Body of pancreas (tissue), 4 donors: ENCODE results near the gene DUSP28. TPM values are rescaled to one million over a fixed set of nuclear protein-coding genes. Genes with fewer than 3 reads are reported as not detected.

Source experiments
- ATAC-seq: fragments of 150-250 bp; one replicate; pipeline ENCODE4 v1.9.1; 2016
- DNase-seq, 4 donors: peaks; one replicate each; pipeline ENCODE4 v3.0.0-alpha.2; 2019
- H3K27ac ChIP-seq, 4 donors: fragments of 200-600 bp; sonication (generic); 1 replicate in 3 of 4; 2 replicates in 1 of 4; pipeline versions ENCODE4 v1.5.1 to v1.6.1; 2016 to 2019; ENCODE audit warnings: mild to moderate bottlenecking in 1 of 4, mixed read lengths in 1 of 4, moderate library complexity in 1 of 4
- H3K27me3 ChIP-seq, 2 donors: fragments of 200-600 bp; sonication (generic); one replicate each; pipeline ENCODE4 v1.6.0; 2016; ENCODE audit warnings: mild to moderate bottlenecking in 1 of 2
- H3K36me3 ChIP-seq, 2 donors: fragments of 200-600 bp; sonication (generic); replicated peaks in 1 of 2; 2 replicates each; pipeline ENCODE4 v1.5.1; 2016; ENCODE audit warnings: low read depth in 2 of 2; ENCODE audit not compliant: insufficient read depth in 1 of 2
- H3K4me1 ChIP-seq: fragments of 200-600 bp; sonication (generic); one replicate; pipeline ENCODE4 v1.6.0; 2016
- H3K4me3 ChIP-seq, 2 donors: fragments of 200-600 bp; sonication (generic); 1 replicate in 1 of 2; 2 replicates in 1 of 2; pipeline ENCODE4 v1.5.1; 2016 to 2019
- H3K9me3 ChIP-seq, 3 donors: fragments of 200-600 bp; sonication (generic); 1 replicate in 2 of 3; 2 replicates in 1 of 3; pipeline ENCODE4 v1.5.1; 2016
- POLR2A ChIP-seq, 3 donors: fragments of 450-650 bp; IDR thresholded peaks; one replicate each; pipeline ENCODE4 v1.6.1; 2016; ENCODE audit warnings: antibody characterized with exemption in 3 of 3, mild to moderate bottlenecking in 2 of 3
- WGBS, 2 donors: methylation state at CpG; one replicate each; pipeline ENCODE4 v1.1.5; 2017; 5-methylcytosine and 5-hydroxymethylcytosine counted together
- intact Hi-C: fragments of 100-400 bp; cut with DNase I; formaldehyde crosslinking; loops from one replicate; pipeline ENCODE4 v1.15.1; 2023
- total RNA-seq, 2 donors: library from RNA; depleted of rRNA; stranded (reverse); fragments of >200 nt; gene quantifications; one replicate each; pipeline ENCODE4 v1.1.0, GENCODE V29; 2016
- TF ChIP-seq, protein P1 (sequence below), 7 experiments: fragments of 450-650 bp in 4 of 7; fragments of 200-600 bp in 3 of 7; sonication (generic) in 3 of 7; IDR thresholded peaks; one replicate each; pipeline ENCODE4 v1.5.1; 2016 to 2019; ENCODE audit warnings: antibody characterized with exemption in 7 of 7

Gene DUSP28
- total RNA-seq, 2 donors from 2014 or later: 4.7 to 6.6 TPM

DNA sequence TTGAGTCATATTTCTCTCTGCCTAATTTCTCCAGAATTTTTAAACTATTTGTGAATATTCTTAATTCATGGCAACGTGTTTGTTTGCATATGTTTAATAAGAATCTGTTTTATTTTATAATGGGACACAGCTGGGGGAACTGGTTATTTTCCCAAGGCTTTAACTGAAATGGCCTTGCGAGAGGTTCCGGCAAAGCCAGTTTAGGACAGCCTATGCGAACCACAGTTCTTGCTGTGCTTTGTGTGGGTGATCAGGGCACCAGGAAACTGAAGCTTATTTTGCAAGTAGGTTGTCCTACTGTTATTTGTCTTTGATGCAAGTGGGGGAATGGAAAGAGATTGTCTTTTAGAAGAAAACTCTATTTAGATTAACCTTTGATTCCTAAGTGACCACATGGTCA is 8.9 kb upstream of the DUSP28 start:
- WGBS, 2 donors: 40 to 44% methylated on average over 4 of the region's 4 CpGs
- DNase-seq (peak; percentile 49 to 77 (median 59)), ATAC-seq (peak; percentile 90)
- TF ChIP-seq, protein P1, sequence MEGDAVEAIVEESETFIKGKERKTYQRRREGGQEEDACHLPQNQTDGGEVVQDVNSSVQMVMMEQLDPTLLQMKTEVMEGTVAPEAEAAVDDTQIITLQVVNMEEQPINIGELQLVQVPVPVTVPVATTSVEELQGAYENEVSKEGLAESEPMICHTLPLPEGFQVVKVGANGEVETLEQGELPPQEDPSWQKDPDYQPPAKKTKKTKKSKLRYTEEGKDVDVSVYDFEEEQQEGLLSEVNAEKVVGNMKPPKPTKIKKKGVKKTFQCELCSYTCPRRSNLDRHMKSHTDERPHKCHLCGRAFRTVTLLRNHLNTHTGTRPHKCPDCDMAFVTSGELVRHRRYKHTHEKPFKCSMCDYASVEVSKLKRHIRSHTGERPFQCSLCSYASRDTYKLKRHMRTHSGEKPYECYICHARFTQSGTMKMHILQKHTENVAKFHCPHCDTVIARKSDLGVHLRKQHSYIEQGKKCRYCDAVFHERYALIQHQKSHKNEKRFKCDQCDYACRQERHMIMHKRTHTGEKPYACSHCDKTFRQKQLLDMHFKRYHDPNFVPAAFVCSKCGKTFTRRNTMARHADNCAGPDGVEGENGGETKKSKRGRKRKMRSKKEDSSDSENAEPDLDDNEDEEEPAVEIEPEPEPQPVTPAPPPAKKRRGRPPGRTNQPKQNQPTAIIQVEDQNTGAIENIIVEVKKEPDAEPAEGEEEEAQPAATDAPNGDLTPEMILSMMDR (IDR thresholded peaks at IDR 0.05): no peak
- TF ChIP-seq POLR2A (IDR thresholded peaks at IDR 0.05): peak in 2 of 3 donors; percentile 13 to 27
- H3K9me3 ChIP-seq: no peaks in the 10 kb centered on the region
- peaks cover 18% of the 10 kb centered on the region for H3K4me1 ChIP-seq
- no peak overlapping the region for H3K4me3 ChIP-seq
- intact Hi-C loops: no loop called here
- peak overlapping the region in 3 of 4 donors; percentile 33 to 82 (median 73) for H3K27ac ChIP-seq
- H3K36me3 ChIP-seq: no peaks in the 10 kb centered on the region
- no peaks in the 10 kb centered on the region for H3K27me3 ChIP-seq

GRCh38 chr2:240551811-240552210 is 8.3 kb upstream of the DUSP28 start:
- Histone ChIP-seq H3K4me1 (peaks cover 18% of the 10 kb centered on the region), H3K27ac (peak overlapping the region in 3 of 4 donors; percentile 33 to 82 (median 73)), H3K4me3 (no peak overlapping the region), H3K9me3 (no peaks in the 10 kb centered on the region), H3K36me3 (no peaks in the 10 kb centered on the region), H3K27me3 (no peaks in the 10 kb centered on the region)
- WGBS, 2 donors: 0 to 45% methylated on average over 1 of the region's 1 CpG
- DNase-seq (no peak), ATAC-seq (no peak)
- TF ChIP-seq POLR2A (IDR thresholded peaks at IDR 0.05): no peak
- TF ChIP-seq, protein P1 (IDR thresholded peaks at IDR 0.05): no peak
- intact Hi-C loops: no loop called here

GRCh38 chr2:240553956-240554480 is 6.1 kb upstream of the DUSP28 start:
- H3K4me3 ChIP-seq: no peak overlapping the region
- WGBS, 2 donors: 89 to 94% methylated on average over 7 of the region's 7 CpGs
- no peaks in the 10 kb centered on the region for H3K36me3 ChIP-seq
- no peak for TF ChIP-seq POLR2A (IDR thresholded peaks at IDR 0.05)
- TF ChIP-seq, protein P1 (IDR thresholded peaks at IDR 0.05): no peak
- H3K27ac ChIP-seq: no peak overlapping the region
- intact Hi-C loops: no loop called here
- H3K27me3 ChIP-seq: no peaks in the 10 kb centered on the region
- H3K9me3 ChIP-seq: no peaks in the 10 kb centered on the region
- H3K4me1 ChIP-seq: peaks cover 39% of the 10 kb centered on the region
- no peak for DNase-seq
- ATAC-seq: no peak

DNA sequence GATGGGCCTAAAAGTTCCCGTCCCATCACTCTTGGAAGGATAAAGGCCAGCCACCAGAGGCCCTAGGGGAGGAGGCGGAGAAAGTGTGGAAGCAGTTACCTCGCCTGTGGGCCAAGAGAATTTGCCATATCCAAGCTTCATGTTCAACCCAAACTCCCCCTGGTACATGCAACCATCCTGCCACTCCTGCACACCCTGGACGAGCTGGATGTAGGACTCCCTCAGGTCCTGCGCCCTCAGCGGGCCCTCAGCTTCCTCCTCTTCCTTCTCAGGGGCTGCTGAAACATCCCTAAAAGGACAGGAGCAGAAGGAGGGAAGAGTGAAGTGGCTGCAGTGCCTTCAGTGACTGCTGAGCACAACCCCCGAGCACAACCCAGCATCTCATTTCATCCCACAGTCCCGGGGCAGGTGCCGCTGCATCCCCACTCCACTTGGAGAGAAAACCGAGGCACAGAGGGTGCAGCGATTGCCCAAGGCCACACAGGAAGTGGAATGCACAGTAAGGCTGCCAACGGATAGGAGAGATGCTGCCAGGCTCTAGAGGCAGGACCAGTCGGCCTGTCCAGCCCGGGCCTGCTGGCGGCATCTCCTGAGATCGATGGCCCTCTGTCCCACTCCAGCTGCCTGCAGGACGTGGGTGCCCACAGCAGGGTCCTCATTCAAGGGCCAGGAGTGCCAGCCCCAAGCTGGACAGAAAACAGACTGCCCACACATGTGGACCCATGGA is 5.2 kb upstream of the DUSP28 start:
- H3K36me3 ChIP-seq: no peaks in the 10 kb centered on the region
- no peak for ATAC-seq
- no peak for TF ChIP-seq POLR2A (IDR thresholded peaks at IDR 0.05)
- TF ChIP-seq, protein P1 (IDR thresholded peaks at IDR 0.05): no peak
- peaks cover 48% of the 10 kb centered on the region for H3K4me1 ChIP-seq
- intact Hi-C loops: no loop called here
- no peaks in the 10 kb centered on the region for H3K9me3 ChIP-seq
- no peaks in the 10 kb centered on the region for H3K27me3 ChIP-seq
- DNase-seq: no peak
- no peak overlapping the region for H3K27ac ChIP-seq
- WGBS, 2 donors: 90% methylated on average over 15 to 17 of the region's 17 CpGs
- no peak overlapping the region for H3K4me3 ChIP-seq
